ENCODE data around the gene ZFP36L2. TPM values are rescaled to one million over a fixed set of nuclear protein-coding genes. Genes with fewer than 3 reads are reported as not detected.

ZFP36L2 gene
- total RNA-seq, 1 experiment from 2014 or later = 105 TPM

DNA sequence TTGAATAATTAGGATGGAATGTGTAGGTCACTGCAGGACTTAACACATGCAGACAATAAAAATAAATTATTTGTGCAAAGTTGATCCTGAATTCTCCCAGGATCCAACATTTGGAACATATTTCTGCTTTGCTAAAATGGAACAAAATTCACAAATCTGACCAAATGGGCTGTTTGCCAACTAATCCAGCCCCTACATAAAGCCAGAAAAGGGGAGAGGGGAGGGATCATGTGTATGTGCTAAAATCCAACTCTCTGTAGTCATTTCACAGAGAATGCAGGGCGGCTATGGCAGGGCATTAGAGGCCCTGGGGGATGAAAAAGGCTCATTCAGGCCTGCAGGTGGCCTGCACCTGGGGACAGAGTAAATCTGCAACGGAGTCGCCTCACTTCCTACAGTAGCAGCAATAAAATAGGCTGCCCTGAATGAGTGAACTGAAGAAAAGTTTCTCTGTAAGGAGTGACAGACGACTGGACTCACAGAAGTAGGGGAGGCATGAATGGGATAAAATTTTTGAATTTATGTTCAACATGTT, 4.0 kb upstream of the ZFP36L2 start:
- TF ChIP-seq, protein P1, sequence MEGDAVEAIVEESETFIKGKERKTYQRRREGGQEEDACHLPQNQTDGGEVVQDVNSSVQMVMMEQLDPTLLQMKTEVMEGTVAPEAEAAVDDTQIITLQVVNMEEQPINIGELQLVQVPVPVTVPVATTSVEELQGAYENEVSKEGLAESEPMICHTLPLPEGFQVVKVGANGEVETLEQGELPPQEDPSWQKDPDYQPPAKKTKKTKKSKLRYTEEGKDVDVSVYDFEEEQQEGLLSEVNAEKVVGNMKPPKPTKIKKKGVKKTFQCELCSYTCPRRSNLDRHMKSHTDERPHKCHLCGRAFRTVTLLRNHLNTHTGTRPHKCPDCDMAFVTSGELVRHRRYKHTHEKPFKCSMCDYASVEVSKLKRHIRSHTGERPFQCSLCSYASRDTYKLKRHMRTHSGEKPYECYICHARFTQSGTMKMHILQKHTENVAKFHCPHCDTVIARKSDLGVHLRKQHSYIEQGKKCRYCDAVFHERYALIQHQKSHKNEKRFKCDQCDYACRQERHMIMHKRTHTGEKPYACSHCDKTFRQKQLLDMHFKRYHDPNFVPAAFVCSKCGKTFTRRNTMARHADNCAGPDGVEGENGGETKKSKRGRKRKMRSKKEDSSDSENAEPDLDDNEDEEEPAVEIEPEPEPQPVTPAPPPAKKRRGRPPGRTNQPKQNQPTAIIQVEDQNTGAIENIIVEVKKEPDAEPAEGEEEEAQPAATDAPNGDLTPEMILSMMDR (conservative IDR thresholded peaks at IDR 0.05) = peak; percentile 51; the same call in 2 of the 3 replicates
- H4K8ac ChIP-seq (replicated peaks; ENCODE audit: insufficient read length, low read depth, low read length) = no peak overlapping the region
- no peak overlapping the region for H3K4ac ChIP-seq (ENCODE audit: low read depth, low read length)
- DNase-seq = peak; percentile 61
- no peaks in the 10 kb centered on the region for H3K27me3 ChIP-seq (ENCODE audit: insufficient read depth, low read length)
- no peak overlapping the region for H3K14ac ChIP-seq (ENCODE audit: insufficient read depth, low read length)
- H3K56ac ChIP-seq (ENCODE audit: insufficient read length, low read depth, low read length) = no peak overlapping the region
- no peak overlapping the region for H2BK15ac ChIP-seq (ENCODE audit: low read depth, low read length)
- no peak overlapping the region for H2AK5ac ChIP-seq (ENCODE audit: insufficient read length, low read length)
- H2AFZ ChIP-seq (ENCODE audit: low read length) = no peak overlapping the region
- no peak overlapping the region for H3K18ac ChIP-seq (ENCODE audit: insufficient read length, low read depth, low read length)
- H2BK12ac ChIP-seq (ENCODE audit: insufficient read length, low read depth, low read length) = no peak overlapping the region
- no peak overlapping the region for H3K4me2 ChIP-seq (ENCODE audit: insufficient read depth, insufficient read length, low read length)
- no peak overlapping the region for H2BK120ac ChIP-seq (ENCODE audit: low read depth, low read length, poor library complexity, severe bottlenecking)
- H2BK20ac ChIP-seq (ENCODE audit: low read depth, low read length, poor library complexity, severe bottlenecking) = no peak overlapping the region
- Mint-ChIP-seq H3K27me3 (ENCODE audit: low read depth) (no peaks in the 10 kb centered on the region), H3K4me1 (peaks cover 29 to 34% of the 10 kb centered on the region in 2 experiments), H3K4me3 (no peak overlapping the region), H3K27ac (peak overlapping the region in 1 of 3 experiments; percentile 92; a peak in 2 of 7 replicates), H3K9me3 (peaks cover 0 to 3% of the 10 kb centered on the region in 2 experiments; a peak in 1 of 5 replicates), H3K36me3 (ENCODE audit: insufficient read depth in 1 of 3, low read depth in 3 of 3) (peaks cover 0 to 7% (median 5%) of the 10 kb centered on the region in 3 experiments; a peak in 5 of 7 replicates)
- no peak overlapping the region for H4K91ac ChIP-seq (ENCODE audit: insufficient read length, low read depth, low read length)
- no peak overlapping the region for H3K27ac ChIP-seq (ENCODE audit: insufficient read length, low read depth, low read length)
- H3K4me1 ChIP-seq (ENCODE audit: insufficient read depth, low read length) = peaks cover 2% of the 10 kb centered on the region; the same call in 1 of the 2 replicates
- H2BK5ac ChIP-seq (ENCODE audit: insufficient read length, low read length) = no peak overlapping the region
- H3K79me2 ChIP-seq (ENCODE audit: insufficient read depth, low read length) = peaks cover 2% of the 10 kb centered on the region; the same call in 1 of the 2 replicates
- no peaks in the 10 kb centered on the region for H3K9me3 ChIP-seq (ENCODE audit: control insufficient read depth, low read depth, low read length)
- peaks cover 3% of the 10 kb centered on the region for H3K23me2 ChIP-seq (ENCODE audit: insufficient read length, low read depth, low read length, poor library complexity, severe bottlenecking)
- no peaks in the 10 kb centered on the region for H4K20me1 ChIP-seq (ENCODE audit: control insufficient read depth, insufficient read depth, insufficient read length)
- H4K5ac ChIP-seq (ENCODE audit: insufficient read length, low read depth, low read length) = no peak overlapping the region
- H3K79me1 ChIP-seq (ENCODE audit: insufficient read depth, low read depth, low read length, poor library complexity, severe bottlenecking) = no peaks in the 10 kb centered on the region
- H3T11ph ChIP-seq (ENCODE audit: low read length) = no peak overlapping the region
- no CpG with 5 or more reads among the region's 4 CpGs for WGBS (ENCODE audit: extremely low coverage, insufficient read length, low lambda C conversion rate)
- H3K23ac ChIP-seq (ENCODE audit: insufficient read length, low read depth, low read length) = no peak overlapping the region
- no peak overlapping the region for H3K9ac ChIP-seq (ENCODE audit: extremely low read depth, insufficient read length, low read length)
